ENCODE results near the gene SNTG2. TPM values are rescaled to one million over a fixed set of nuclear protein-coding genes. Genes with fewer than 3 reads are reported as not detected.
A peak's percentile ranks its signal among the peaks of the same experiment; 100 is the strongest.

Gene SNTG2
- total and polyA plus RNA-seq, 2 of the 13 experiments (the other 11 are each of a cell fraction or from before 2014, with no cell fraction given): not detected

GRCh38 chr2:937530-937929 is 13.1 kb upstream of the SNTG2 start:
- intact Hi-C loops (cut with micrococcal nuclease; ENCODE audit: unreplicated experiment) (no loop called here), in situ Hi-C loops (cut with HindIII; ENCODE audit: extremely low pct_ligation_motif_present, low pct_unique_long_range_greater_than_20kb) (no loop called here)
- Histone ChIP-seq H3K4me2 (ENCODE audit: low read depth, low read length) (no peak overlapping the region), H3K27ac (ENCODE audit: extremely low read length, insufficient read depth, low read length) (no peak overlapping the region), H3K9ac (ENCODE audit: insufficient read depth, low read depth, low read length) (no peak overlapping the region), H3K36me3 (replicated peaks in 1 of 2; ENCODE audit: control insufficient read depth in 1 of 2, insufficient read depth in 2 of 2, low read length in 2 of 2) (no peaks in the 10 kb centered on the region), H4K20me1 (ENCODE audit: insufficient read depth, low read length) (no peaks in the 10 kb centered on the region), H3K4me3 (replicated peaks in 1 of 3; ENCODE audit: insufficient read depth in 1 of 3, low read depth in 2 of 3, low read length in 3 of 3) (no peak overlapping the region), H3K9me3 (ENCODE audit: low read length) (peaks cover 22% of the 10 kb centered on the region), H3K79me2 (ENCODE audit: insufficient read depth, low read length) (no peaks in the 10 kb centered on the region), H3K27me3 (ENCODE audit: control insufficient read depth in 1 of 2, insufficient read depth in 2 of 2, low read length in 2 of 2) (no peaks in the 10 kb centered on the region; a peak in 1 of 5 replicates), H2AFZ (ENCODE audit: low read length) (no peak overlapping the region), H3K4me1 (ENCODE audit: insufficient read depth, low read length) (no peaks in the 10 kb centered on the region)
- FAIRE-seq: no peak
- CTCF ChIA-PET (ENCODE audit: low intra/inter-chr PET ratio, low total read pairs): no interaction called here
- DNase-seq (ENCODE audit: low spot score): no peak
- 45% methylated on average over 10 of the region's 15 CpGs for WGBS (ENCODE audit: low lambda C conversion rate)
- BruUV-seq (replicated peaks): no TSS peak
- POLR2A ChIA-PET: no interaction called here
- TF ChIP-seq TBP (CRISPR knock-in tag; IDR thresholded peaks at IDR 0.05) (no peak), ZNF768 (CRISPR knock-in tag; IDR thresholded peaks at IDR 0.05) (no peak), ZNF296 (CRISPR knock-in tag; conservative IDR thresholded peaks at IDR 0.05) (no peak), PLSCR1 (CRISPR knock-in tag; IDR thresholded peaks at IDR 0.05; ENCODE audit: borderline replicate concordance) (no peak), TFAP4 (IDR thresholded peaks at IDR 0.05; ENCODE audit: borderline replicate concordance, low read depth) (no peak), ZBTB7B (CRISPR knock-in tag; IDR thresholded peaks at IDR 0.05) (no peak), KMT2B (CRISPR knock-in tag; IDR thresholded peaks at IDR 0.05) (no peak), ATF3 (CRISPR knock-in tag; IDR thresholded peaks at IDR 0.05) (no peak), MAX (IDR thresholded peaks at IDR 0.05) (no peak), MED8 (CRISPR knock-in tag; IDR thresholded peaks at IDR 0.05; ENCODE audit: insufficient replicate concordance) (no peak), ZNF570 (CRISPR knock-in tag; IDR thresholded peaks at IDR 0.05; ENCODE audit: borderline replicate concordance) (no peak), KLF16 (CRISPR knock-in tag; IDR thresholded peaks at IDR 0.05) (no peak), ZNF30 (CRISPR knock-in tag; IDR thresholded peaks at IDR 0.05) (no peak), POLR2AphosphoS2 (IDR thresholded peaks at IDR 0.05; ENCODE audit: low read depth, low read length) (no peak), ZNF451 (CRISPR knock-in tag; IDR thresholded peaks at IDR 0.05) (no peak), ZNF549 (CRISPR knock-in tag; IDR thresholded peaks at IDR 0.05) (no peak), KAT7 (CRISPR knock-in tag; IDR thresholded peaks at IDR 0.05; ENCODE audit: borderline replicate concordance) (no peak), ZNF432 (CRISPR knock-in tag; IDR thresholded peaks at IDR 0.05; ENCODE audit: borderline replicate concordance) (no peak), ZNF781 (CRISPR knock-in tag; IDR thresholded peaks at IDR 0.05; ENCODE audit: borderline replicate concordance, not compliant biosample characterization) (no peak)
- peak; percentile 41; the same call in 1 of the 3 replicates for ATAC-seq
